ENCODE measurements around the gene UNC45B. TPM values are rescaled to one million over a fixed set of nuclear protein-coding genes. Genes with fewer than 3 reads are reported as not detected.
"Not testable (repeated sequence)": the region's sequence is repeated elsewhere in the genome, so short reads cannot be mapped to it uniquely, and the experiment has no call there.

Gene UNC45B
- total and polyA plus RNA-seq, 2 experiments from 2014 or later = not detected

- H3K4me2 ChIP-seq (ENCODE audit: unreplicated experiment) = no peak overlapping the region
- H3K9me3 ChIP-seq (ENCODE audit: low read depth) = no peaks in the 10 kb centered on the region
- no peaks in the 10 kb centered on the region for H3K4me1 ChIP-seq (ENCODE audit: insufficient read depth)
- H2AFZ ChIP-seq = no peak overlapping the region
- DNase-seq = no peak
- H3K79me2 ChIP-seq (ENCODE audit: insufficient read depth) = no peaks in the 10 kb centered on the region
- in situ Hi-C loops (cut with MboI) = no loop called here
- no peaks in the 10 kb centered on the region for H3K36me3 ChIP-seq (ENCODE audit: low read depth)
- H3K27ac ChIP-seq = no peak overlapping the region
- TF ChIP-seq EZH2 (IDR thresholded peaks at IDR 0.05; ENCODE audit: insufficient read depth, poor library complexity, severe bottlenecking) = no peak
- TF ChIP-seq EZH2phosphoT487 (IDR thresholded peaks at IDR 0.05; ENCODE audit: insufficient read depth, low read depth) = no peak
- 75 to 76% methylated on average over 11 of the region's 11 CpGs for WGBS, 2 experiments (ENCODE audit: low coverage in 1 of 2, low lambda C conversion rate in 2 of 2, missing lambda C conversion rate in 2 of 2)
- H3K9me2 ChIP-seq (ENCODE audit: insufficient read depth) = no peaks in the 10 kb centered on the region
- no peak overlapping the region for H3K4me3 ChIP-seq
- H3K27me3 ChIP-seq (replicated peaks; ENCODE audit: insufficient read depth) = no peaks in the 10 kb centered on the region; the same call in none of the 2 replicates
- H3F3A ChIP-seq (ENCODE audit: insufficient read depth) = no peaks in the 10 kb centered on the region
- H3K9ac ChIP-seq = no peak overlapping the region
- no peaks in the 10 kb centered on the region for H4K20me1 ChIP-seq (ENCODE audit: insufficient read depth)
Measured at GRCh38 chr17:35149941-35150340, 2.3 kb downstream of the UNC45B start.

- WGBS, 2 experiments (ENCODE audit: low coverage in 1 of 2, low lambda C conversion rate in 2 of 2, missing lambda C conversion rate in 2 of 2) = 81 to 84% methylated on average over 29 of the region's 29 CpGs
- H3K36me3 ChIP-seq (ENCODE audit: low read depth); H3K27ac ChIP-seq; H3F3A ChIP-seq (ENCODE audit: insufficient read depth); DNase-seq; H3K4me2 ChIP-seq (ENCODE audit: unreplicated experiment); H4K20me1 ChIP-seq (ENCODE audit: insufficient read depth); H3K27me3 ChIP-seq (replicated peaks; ENCODE audit: insufficient read depth); H3K9me3 ChIP-seq (ENCODE audit: low read depth); H3K4me1 ChIP-seq (ENCODE audit: insufficient read depth); H3K9me2 ChIP-seq (ENCODE audit: insufficient read depth); H3K4me3 ChIP-seq; in situ Hi-C loops (cut with MboI); H2AFZ ChIP-seq; H3K79me2 ChIP-seq (ENCODE audit: insufficient read depth); H3K9ac ChIP-seq: not testable (repeated sequence)
Measured at GRCh38 chr17:35151080-35151479, 3.5 kb downstream of the UNC45B start.

- Histone ChIP-seq H3K9me2 (ENCODE audit: insufficient read depth) (no peaks in the 10 kb centered on the region), H3K9ac (no peak overlapping the region), H3K4me1 (ENCODE audit: insufficient read depth) (no peaks in the 10 kb centered on the region), H3K79me2 (ENCODE audit: insufficient read depth) (no peaks in the 10 kb centered on the region), H3K27me3 (replicated peaks; ENCODE audit: insufficient read depth) (peaks cover 1% of the 10 kb centered on the region), H4K20me1 (ENCODE audit: insufficient read depth) (no peaks in the 10 kb centered on the region), H3K27ac (no peak overlapping the region), H3K4me3 (no peak overlapping the region), H2AFZ (no peak overlapping the region), H3K4me2 (ENCODE audit: unreplicated experiment) (no peak overlapping the region), H3F3A (ENCODE audit: insufficient read depth) (no peaks in the 10 kb centered on the region), H3K36me3 (ENCODE audit: low read depth) (no peaks in the 10 kb centered on the region), H3K9me3 (ENCODE audit: low read depth) (no peaks in the 10 kb centered on the region)
- DNase-seq = no peak
- in situ Hi-C loops (cut with MboI) = no loop called here
- TF ChIP-seq EZH2phosphoT487 (IDR thresholded peaks at IDR 0.05; ENCODE audit: insufficient read depth, low read depth) = no peak
- TF ChIP-seq EZH2 (IDR thresholded peaks at IDR 0.05; ENCODE audit: insufficient read depth, poor library complexity, severe bottlenecking) = no peak
- WGBS, 2 experiments (ENCODE audit: low coverage in 1 of 2, low lambda C conversion rate in 2 of 2, missing lambda C conversion rate in 2 of 2) = 40 to 42% methylated on average over 13 of the region's 13 CpGs
Measured at GRCh38 chr17:35152421-35153140, 5.0 kb downstream of the UNC45B start.

GRCh38 chr17:35154196-35155165, 6.9 kb downstream of the UNC45B start:
- H3K4me1 ChIP-seq (ENCODE audit: insufficient read depth) = no peaks in the 10 kb centered on the region
- H2AFZ ChIP-seq = no peak overlapping the region
- DNase-seq = no peak
- no peak overlapping the region for H3K4me3 ChIP-seq
- 66 to 75% methylated on average over 13 of the region's 13 CpGs for WGBS, 2 experiments (ENCODE audit: low coverage in 1 of 2, low lambda C conversion rate in 2 of 2, missing lambda C conversion rate in 2 of 2)
- TF ChIP-seq EZH2phosphoT487 (IDR thresholded peaks at IDR 0.05; ENCODE audit: insufficient read depth, low read depth) = no peak
- TF ChIP-seq EZH2 (IDR thresholded peaks at IDR 0.05; ENCODE audit: insufficient read depth, poor library complexity, severe bottlenecking) = no peak
- in situ Hi-C loops (cut with MboI) = no loop called here
- no peak overlapping the region for H3K9ac ChIP-seq
- H3K27ac ChIP-seq = no peak overlapping the region
- no peaks in the 10 kb centered on the region for H3K9me3 ChIP-seq (ENCODE audit: low read depth)
- no peak overlapping the region for H3K4me2 ChIP-seq (ENCODE audit: unreplicated experiment)
- peaks cover 3% of the 10 kb centered on the region for H3K27me3 ChIP-seq (replicated peaks; ENCODE audit: insufficient read depth)
- H3F3A ChIP-seq (ENCODE audit: insufficient read depth) = no peaks in the 10 kb centered on the region
- no peaks in the 10 kb centered on the region for H3K36me3 ChIP-seq (ENCODE audit: low read depth)
- H3K79me2 ChIP-seq (ENCODE audit: insufficient read depth) = no peaks in the 10 kb centered on the region
- no peaks in the 10 kb centered on the region for H4K20me1 ChIP-seq (ENCODE audit: insufficient read depth)
- no peaks in the 10 kb centered on the region for H3K9me2 ChIP-seq (ENCODE audit: insufficient read depth)

All from GM23248 (cell line).